Heart left ventricle (tissue), 16 donors: Measurements from ENCODE around the gene MYOCOS. TPM values are rescaled to one million over a fixed set of nuclear protein-coding genes. Genes with fewer than 3 reads are reported as not detected.

Source experiments
- ATAC-seq, 4 donors: fragments of 200-7000 bp; cut with Tn5 transposase; one replicate each; pipeline ENCODE4 v1.9.1; 2020 to 2022; ENCODE audit warnings: moderate library complexity in 4 of 4, mild to moderate bottlenecking in 3 of 4, moderate number of reproducible peaks in 1 of 4
- DNase-seq, 5 donors: peaks; one replicate each; pipeline ENCODE4 v3.0.0-alpha.2; 2020
- H3K27ac ChIP-seq, 12 donors: fragments of 200-600 bp; sonication (generic) in 4 of 12; one replicate each; pipeline versions ENCODE4 v1.5.0 to v1.8.0; 2016 to 2022; ENCODE audit warnings: mild to moderate bottlenecking in 2 of 12
- H3K27me3 ChIP-seq, 9 donors: fragments of 200-600 bp; sonication (generic) in 2 of 9; one replicate each; pipeline versions ENCODE4 v1.5.1 to v1.8.0; 2016 to 2022; ENCODE audit warnings: mild to moderate bottlenecking in 3 of 9
- H3K36me3 ChIP-seq, 9 donors: fragments of 200-600 bp; sonication (generic) in 2 of 9; one replicate each; pipeline versions ENCODE4 v1.5.0 to v1.8.0; 2018 to 2022; ENCODE audit warnings: mild to moderate bottlenecking in 2 of 9
- H3K4me1 ChIP-seq, 12 donors: fragments of 200-600 bp; sonication (generic) in 4 of 12; one replicate each; pipeline versions ENCODE4 v1.5.0 to v1.8.0; 2016 to 2022; ENCODE audit warnings: mild to moderate bottlenecking in 3 of 12
- H3K4me3 ChIP-seq, 12 donors: fragments of 200-600 bp; sonication (generic) in 4 of 12; one replicate each; pipeline versions ENCODE4 v1.5.0 to v1.8.0; 2017 to 2022; ENCODE audit warnings: mild to moderate bottlenecking in 9 of 12, moderate library complexity in 4 of 12
- H3K9me3 ChIP-seq, 12 donors: fragments of 200-600 bp; sonication (generic) in 4 of 12; one replicate each; pipeline versions ENCODE4 v1.5.0 to v1.8.0; 2016 to 2022; ENCODE audit warnings: mild to moderate bottlenecking in 1 of 12
- POLR2A ChIP-seq, 2 donors: fragments of 450-650 bp; IDR thresholded peaks; one replicate each; pipeline ENCODE4 v1.6.1; 2017; ENCODE audit warnings: antibody characterized with exemption in 2 of 2, mild to moderate bottlenecking in 2 of 2, moderate library complexity in 2 of 2
- WGBS, 4 donors: extraction: QIAGEN DNeasy Blood & Tissue Kit in 2 of 4; methylation state at CpG; one replicate each; pipeline versions ENCODE4 v1.1.5 to v1.1.7; 2013 to 2018; 5-methylcytosine and 5-hydroxymethylcytosine counted together
- intact Hi-C, 10 donors: fragments of 100-400 bp; cut with DNase I; formaldehyde crosslinking; loops; one replicate each; pipeline versions ENCODE4 v1.11.1 to v1.14.2; 2022
- polyA plus RNA-seq, 2 donors: library from polyadenylated mRNA; stranded (reverse); fragments of 200-250 nt; gene quantifications; one replicate each; pipeline ENCODE4 v1.2.3, GENCODE V29; 2013
- total RNA-seq, 9 donors: library from RNA; depleted of rRNA in 2 of 9; stranded (reverse); fragments of >200 nt in 2 of 9; fragmentation: NEBNext Ultra II Directional in 3 of 9; extraction: Animal tissue kit (Norgen Biotek cat#: 25700) in 3 of 9; gene quantifications; one replicate each; pipeline versions ENCODE4 v1.1.0 to v1.2.4, GENCODE V29; 2016 to 2023
- TF ChIP-seq, protein P1 (sequence below), 12 donors: fragments of 200-600 bp; sonication (generic) in 4 of 12; IDR thresholded peaks; one replicate each; pipeline versions ENCODE4 v1.5.0 to v1.8.0; 2018 to 2022; ENCODE audit warnings: antibody characterized with exemption in 12 of 12, mild to moderate bottlenecking in 5 of 12
- donor health status: ischemic (EF 13 %, LVEDD 7.1; RV severe dilation, severe dysfunction).
- donor health status: healthy with polysubstance abuse.
- donor health status: DM: no; HTN: yes; CAD: no.
- donor health status: DM: no; HTN: no; CAD: no.
- donor health status: ischemic (EF 25% LVEDD 6.9; RV normal size, moderate dysfunction).
- donor health status: ischemic (EF 25% LVEDD 5.7; RV mildly dilated, moderate dysfunction).
- donor health status: healthy.
- donor health status: DM: yes; HTN: yes; CAD: no.
- donor health status: ischemic (EF 35%, LVEDD 5.7; RV mildly dilated, moderate dysfunction).
- donor health status: nonischemic (EF 11% LVEDD 7.7; RV severe dilation, severe dysfunction).
- donor health status: DM: yes; HTN: yes; CAD: no.
- donor health status: PGD.
- donor health status: ischemic (EF 29% LVEDD 5.4; RV normal size, mild dysfunction).
- donor health status: nonischemic (EF 23%, LVEDD 6.1; RV moderate dilation, normal function).

Gene MYOCOS
- total and polyA plus RNA-seq, 11 donors, result not detected

DNA sequence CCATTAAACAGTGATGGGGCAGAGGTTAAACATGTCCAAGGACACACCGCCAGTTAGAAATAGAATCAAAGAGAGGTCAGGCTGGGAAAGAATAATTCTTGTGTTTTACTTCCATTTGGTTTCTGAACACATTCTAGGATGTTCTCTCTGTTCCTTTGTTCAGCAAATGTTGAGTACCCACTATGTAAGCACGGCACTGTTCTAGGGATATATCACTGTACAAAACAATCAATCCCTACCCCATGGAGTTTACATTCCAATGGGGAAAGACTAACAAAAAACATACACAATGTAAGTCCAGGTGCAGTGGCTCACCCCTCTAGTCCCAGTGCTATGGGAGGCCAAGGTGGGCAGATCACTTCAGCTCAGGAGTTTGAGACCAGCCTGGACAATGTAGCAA is 6.2 kb downstream of the MYOCOS start:
- intact Hi-C loops, result no loop called here
- H3K9me3 ChIP-seq, result peaks cover 0 to 6% (median 0%) of the 10 kb centered on the region in 12 donors
- TF ChIP-seq POLR2A (IDR thresholded peaks at IDR 0.05), result no peak
- TF ChIP-seq, protein P1, sequence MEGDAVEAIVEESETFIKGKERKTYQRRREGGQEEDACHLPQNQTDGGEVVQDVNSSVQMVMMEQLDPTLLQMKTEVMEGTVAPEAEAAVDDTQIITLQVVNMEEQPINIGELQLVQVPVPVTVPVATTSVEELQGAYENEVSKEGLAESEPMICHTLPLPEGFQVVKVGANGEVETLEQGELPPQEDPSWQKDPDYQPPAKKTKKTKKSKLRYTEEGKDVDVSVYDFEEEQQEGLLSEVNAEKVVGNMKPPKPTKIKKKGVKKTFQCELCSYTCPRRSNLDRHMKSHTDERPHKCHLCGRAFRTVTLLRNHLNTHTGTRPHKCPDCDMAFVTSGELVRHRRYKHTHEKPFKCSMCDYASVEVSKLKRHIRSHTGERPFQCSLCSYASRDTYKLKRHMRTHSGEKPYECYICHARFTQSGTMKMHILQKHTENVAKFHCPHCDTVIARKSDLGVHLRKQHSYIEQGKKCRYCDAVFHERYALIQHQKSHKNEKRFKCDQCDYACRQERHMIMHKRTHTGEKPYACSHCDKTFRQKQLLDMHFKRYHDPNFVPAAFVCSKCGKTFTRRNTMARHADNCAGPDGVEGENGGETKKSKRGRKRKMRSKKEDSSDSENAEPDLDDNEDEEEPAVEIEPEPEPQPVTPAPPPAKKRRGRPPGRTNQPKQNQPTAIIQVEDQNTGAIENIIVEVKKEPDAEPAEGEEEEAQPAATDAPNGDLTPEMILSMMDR (IDR thresholded peaks at IDR 0.05), result no peak
- no peak for DNase-seq
- no peaks in the 10 kb centered on the region for H3K27me3 ChIP-seq
- H3K27ac ChIP-seq, result no peak overlapping the region
- 86 to 93% (median 91%) methylated on average over 2 of the region's 2 CpGs for WGBS, 4 donors
- no peaks in the 10 kb centered on the region for H3K4me1 ChIP-seq
- ATAC-seq, result no peak
- H3K36me3 ChIP-seq, result no peaks in the 10 kb centered on the region
- no peak overlapping the region for H3K4me3 ChIP-seq

DNA sequence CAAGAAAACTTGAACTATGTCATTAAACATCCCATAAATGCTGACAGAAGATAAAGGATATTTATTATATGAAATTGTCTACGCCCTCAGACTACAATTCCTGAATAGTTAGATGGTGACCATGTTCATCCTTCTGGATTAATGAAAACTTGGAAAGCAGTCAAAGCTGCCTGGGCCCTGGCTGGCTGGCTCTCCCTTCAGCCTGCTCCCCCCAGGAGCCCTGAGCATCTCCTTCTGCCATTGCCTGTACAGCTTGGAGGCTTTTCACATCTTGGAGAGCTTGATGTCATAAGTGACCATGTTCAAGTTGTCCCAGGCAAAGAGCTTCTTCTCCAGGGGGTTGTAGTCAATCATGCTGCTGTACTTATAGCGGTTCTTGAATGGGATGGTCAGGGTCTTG is 13.6 kb downstream of the MYOCOS start:
- TF ChIP-seq POLR2A (IDR thresholded peaks at IDR 0.05), result no peak
- TF ChIP-seq, protein P1 (IDR thresholded peaks at IDR 0.05), result no peak
- WGBS, 4 donors, result 85 to 90% (median 86%) methylated on average over 2 of the region's 2 CpGs
- H3K9me3 ChIP-seq, result peaks cover 0 to 6% (median 0%) of the 10 kb centered on the region in 12 donors
- H3K27ac ChIP-seq, result no peak overlapping the region
- no peaks in the 10 kb centered on the region for H3K27me3 ChIP-seq
- H3K36me3 ChIP-seq, result no peaks in the 10 kb centered on the region
- no peaks in the 10 kb centered on the region for H3K4me1 ChIP-seq
- intact Hi-C loops, result no loop called here
- DNase-seq, result no peak
- no peak overlapping the region for H3K4me3 ChIP-seq
- no peak for ATAC-seq

DNA sequence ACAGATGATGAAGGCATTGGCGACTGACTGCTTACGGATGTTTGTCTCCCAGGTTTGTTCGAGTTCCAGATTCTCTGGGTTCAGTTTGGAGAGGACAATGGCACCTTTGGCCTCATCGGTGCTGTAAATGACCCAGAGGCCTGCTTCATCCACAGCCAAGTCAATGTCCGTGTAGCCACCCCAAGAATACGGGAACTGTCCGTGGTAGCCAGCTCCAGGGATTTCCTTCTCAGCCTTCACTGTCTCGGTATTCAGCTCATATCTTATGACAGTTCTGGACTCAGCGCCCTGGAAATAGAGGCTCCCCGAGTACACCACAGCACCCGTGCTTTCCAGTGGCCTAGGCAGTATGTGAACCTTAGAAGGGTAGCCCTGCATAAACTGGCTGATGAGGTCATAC is 14.1 kb downstream of the MYOCOS start:
- Histone ChIP-seq H3K4me3 (no peak overlapping the region), H3K4me1 (no peaks in the 10 kb centered on the region), H3K9me3 (peaks cover 0 to 6% (median 0%) of the 10 kb centered on the region in 12 donors), H3K27ac (no peak overlapping the region), H3K27me3 (no peaks in the 10 kb centered on the region), H3K36me3 (no peaks in the 10 kb centered on the region)
- 69 to 78% (median 73%) methylated on average over 10 to 11 of the region's 11 CpGs for WGBS, 4 donors
- no peak for TF ChIP-seq POLR2A (IDR thresholded peaks at IDR 0.05)
- TF ChIP-seq, protein P1 (IDR thresholded peaks at IDR 0.05), result no peak
- DNase-seq, result no peak
- no peak for ATAC-seq
- intact Hi-C loops, result no loop called here

DNA sequence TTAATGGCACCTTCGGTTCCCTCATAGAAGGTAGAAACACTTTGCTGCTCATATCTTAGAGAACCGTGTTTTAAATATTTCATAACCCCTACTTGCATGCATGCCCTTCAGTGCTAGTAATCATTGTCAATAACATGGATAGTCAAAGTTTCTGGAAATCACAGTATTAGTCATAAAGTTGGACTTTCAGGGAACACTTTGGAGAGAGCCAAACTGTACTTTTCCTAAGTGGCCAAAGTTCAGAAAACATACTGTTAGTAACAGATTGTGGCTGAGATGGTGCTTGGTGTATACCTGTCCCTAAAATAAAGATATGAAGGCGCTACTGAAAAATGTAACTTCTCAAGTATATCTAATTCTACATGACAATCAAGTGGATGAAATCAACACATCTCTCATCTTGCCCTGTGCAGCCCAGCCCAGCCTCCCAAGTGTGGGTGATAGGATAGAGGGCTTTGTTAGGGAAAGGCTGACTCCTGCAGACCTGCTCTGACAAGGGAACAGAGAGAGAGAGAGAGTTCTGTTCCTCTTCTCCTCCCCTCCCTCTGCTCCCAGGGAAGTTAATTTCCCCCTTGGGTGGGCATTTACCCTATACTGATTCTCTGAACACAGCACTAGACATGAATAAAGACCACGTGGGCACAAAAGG is 16.0 kb downstream of the MYOCOS start:
- 63 to 75% (median 67%) methylated on average over 4 of the region's 4 CpGs for WGBS, 4 donors

More for the DNA sequence above, 16.0 kb downstream of the MYOCOS start:
- ATAC-seq, result no peak
- H3K9me3 ChIP-seq, result no peaks in the 10 kb centered on the region
- H3K4me3 ChIP-seq, result no peak overlapping the region
- H3K36me3 ChIP-seq, result no peaks in the 10 kb centered on the region
- H3K4me1 ChIP-seq, result no peaks in the 10 kb centered on the region
- no peaks in the 10 kb centered on the region for H3K27me3 ChIP-seq
- no peak for TF ChIP-seq POLR2A (IDR thresholded peaks at IDR 0.05)
- TF ChIP-seq, protein P1 (IDR thresholded peaks at IDR 0.05), result no peak
- DNase-seq, result no peak
- no peak overlapping the region for H3K27ac ChIP-seq
- intact Hi-C loops, result no loop called here
